Epithelial cell of esophagus (primary cell): ENCODE results near the gene PAX5.

ENCODE experiments used
- DNase-seq: peaks from one replicate; pipeline ENCODE4 v3.0.0; 2010; ENCODE audit warnings: low read depth
- H3K4me3 ChIP-seq: 2 replicates; pipeline ENCODE4 v1.5.1; 2011; ENCODE audit warnings: mild to moderate bottlenecking, low read length, control low read depth
- CTCF ChIP-seq: IDR thresholded peaks from 2 replicates; pipeline ENCODE4 v1.5.1; 2011; ENCODE audit warnings: low read depth, mild to moderate bottlenecking, low read length, control low read depth, inconsistent platforms; ENCODE audit not compliant: insufficient read depth; ENCODE audit errors: missing control alignments

Gene PAX5

GRCh38 chr9:36835271-36835996, 198.6 kb downstream of the PAX5 start:
- no peak for TF ChIP-seq CTCF
- DNase-seq = no peak
- no peak overlapping the region for H3K4me3 ChIP-seq

- no peak for DNase-seq
- H3K4me3 ChIP-seq = no peak overlapping the region
- TF ChIP-seq CTCF = no peak
Observed at GRCh38 chr9:36834736-36835135, 199.3 kb downstream of the PAX5 start.

DNA sequence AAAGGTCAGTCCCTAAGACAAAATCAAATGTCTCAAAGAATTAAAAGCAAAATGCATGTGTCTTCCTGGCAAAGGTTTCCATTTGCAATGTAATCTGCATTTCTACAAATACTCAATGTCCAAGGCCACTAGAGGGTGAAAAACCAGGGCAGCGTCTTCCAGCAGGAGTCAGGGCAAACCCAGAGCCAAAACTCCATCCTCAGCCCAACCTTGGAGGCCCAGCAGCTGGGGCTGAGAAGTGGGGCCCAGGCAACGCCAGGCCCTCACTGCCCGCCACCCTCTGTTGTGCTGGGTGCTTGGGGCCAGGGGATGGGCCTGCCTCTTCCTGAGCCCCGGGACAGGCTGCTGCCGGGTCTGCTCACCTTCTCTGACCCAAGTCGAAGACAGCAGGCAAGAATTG, 200.1 kb downstream of the PAX5 start:
- no peak for TF ChIP-seq CTCF
- DNase-seq = no peak
- no peak overlapping the region for H3K4me3 ChIP-seq

GRCh38 chr9:36832164-36832795, 201.8 kb downstream of the PAX5 start:
- TF ChIP-seq CTCF = no peak
- DNase-seq = no peak
- no peak overlapping the region for H3K4me3 ChIP-seq

GRCh38 chr9:36831381-36832161, 202.5 kb downstream of the PAX5 start:
- no peak overlapping the region for H3K4me3 ChIP-seq
- DNase-seq = no peak
- no peak for TF ChIP-seq CTCF

DNA sequence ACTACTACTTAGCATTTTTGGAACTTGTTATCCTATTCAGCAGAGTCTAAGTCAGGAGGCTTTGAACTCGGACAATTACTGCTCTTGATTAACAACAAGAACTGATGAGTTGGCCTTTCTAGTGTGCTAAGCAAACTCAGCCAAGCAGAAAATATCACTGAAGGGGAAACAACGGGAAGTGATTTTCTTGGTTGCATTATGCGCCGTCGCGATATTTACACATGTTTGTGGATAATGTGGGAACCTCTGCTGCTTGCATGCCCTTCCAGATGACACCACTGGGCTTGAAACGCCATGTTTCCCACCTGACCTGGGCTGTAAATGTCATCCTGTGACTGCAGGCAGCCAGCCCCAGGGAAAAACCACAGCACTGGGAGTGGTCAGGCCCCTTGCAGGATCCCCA, 205.5 kb downstream of the PAX5 start:
- no peak for DNase-seq
- no peak for TF ChIP-seq CTCF
- H3K4me3 ChIP-seq = no peak overlapping the region
